Dermis blood vessel endothelial cell (primary cell): Measurements from ENCODE around the gene MAN2A2. TPM values are rescaled to one million over a fixed set of nuclear protein-coding genes. Genes with fewer than 3 reads are reported as not detected.
A peak's percentile ranks its signal among the peaks of the same experiment; 100 is the strongest.

Experiments
- DNase-seq: peaks from one replicate; pipeline ENCODE4 v3.0.0; 2010
- total RNA-seq: library from RNA; depleted of rRNA; stranded (reverse); fragments of >200 nt; gene quantifications from 2 replicates; pipeline ENCODE4 v1.2.3, GENCODE V29; 2014

The MAN2A2 gene
- total RNA-seq, 1 donor from 2014 or later, result 23.1 TPM

- DNase-seq, result no peak
These were observed 44.7 kb downstream of the MAN2A2 start for GRCh38 chr15:90947577-90948357.

DNA sequence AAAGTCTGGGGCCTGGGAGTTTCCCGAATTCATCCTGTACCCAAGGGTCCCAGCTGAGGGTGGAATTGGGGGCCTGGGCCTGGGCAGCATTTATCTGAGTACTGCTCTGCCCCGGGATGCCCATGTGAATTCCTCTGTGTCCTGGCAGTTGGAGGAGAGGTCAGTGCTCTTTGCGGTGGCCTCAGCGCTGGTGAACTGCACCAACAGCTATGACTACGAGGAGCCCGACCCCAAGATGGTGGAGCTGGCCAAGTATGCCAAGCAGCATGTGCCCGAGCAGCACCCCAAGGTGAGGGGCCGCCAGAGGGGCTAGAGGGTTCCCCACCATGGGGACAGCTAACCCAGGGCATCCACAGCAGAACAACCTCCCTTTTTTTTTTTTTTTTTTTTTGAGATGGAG, 45.4 kb downstream of the MAN2A2 start:
- no peak for DNase-seq

DNA sequence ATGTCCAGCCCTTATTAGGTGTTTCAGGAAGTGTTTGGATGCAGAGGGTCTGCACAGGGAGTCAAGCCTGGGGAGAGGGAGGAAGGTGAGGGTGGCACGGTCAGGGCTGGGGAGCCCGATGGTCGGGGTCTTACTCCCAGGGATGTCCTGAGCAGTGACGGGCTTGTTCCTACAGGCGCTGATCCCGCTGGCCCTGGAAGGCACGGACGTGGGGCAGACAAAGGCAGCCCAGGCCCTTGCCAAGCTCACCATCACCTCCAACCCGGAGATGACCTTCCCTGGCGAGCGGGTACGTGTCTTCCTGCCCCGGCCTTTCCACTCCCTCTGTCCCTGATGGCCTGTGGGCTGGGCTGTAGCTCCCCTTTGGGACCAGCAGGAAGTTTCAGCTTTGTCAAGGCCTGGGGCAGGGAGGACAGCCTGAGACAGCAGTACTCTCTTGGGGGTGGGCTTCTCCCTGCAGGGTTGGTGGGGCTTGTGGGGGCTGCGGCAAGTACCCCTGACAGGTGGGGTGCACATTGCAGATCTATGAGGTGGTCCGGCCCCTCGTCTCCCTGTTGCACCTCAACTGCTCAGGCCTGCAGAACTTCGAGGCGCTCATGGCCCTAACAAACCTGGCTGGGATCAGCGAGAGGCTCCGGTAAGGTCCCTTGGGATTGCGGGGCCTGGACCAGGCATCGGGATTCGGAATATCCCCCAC, 47.0 kb downstream of the MAN2A2 start:
- no peak for DNase-seq

DNA sequence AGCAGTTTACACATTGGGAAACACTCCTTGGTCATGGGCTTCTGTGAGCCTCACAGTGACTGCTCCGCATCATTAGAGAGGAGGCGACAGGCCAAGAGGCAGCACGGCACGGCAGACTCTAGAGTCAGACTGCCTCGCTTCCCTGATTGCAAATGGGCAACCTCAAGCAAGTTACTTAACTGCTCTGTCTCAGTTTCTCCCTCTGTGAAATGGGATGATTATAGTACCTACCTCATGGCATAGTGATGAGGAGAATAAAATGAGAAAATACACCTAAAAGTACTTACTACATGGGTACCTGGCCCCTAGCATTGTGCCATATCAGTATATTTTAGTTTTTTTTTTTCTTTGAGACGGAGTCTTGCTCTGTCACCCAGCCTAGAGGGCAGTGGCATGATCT, 47.6 kb downstream of the MAN2A2 start:
- no peak for DNase-seq

DNA sequence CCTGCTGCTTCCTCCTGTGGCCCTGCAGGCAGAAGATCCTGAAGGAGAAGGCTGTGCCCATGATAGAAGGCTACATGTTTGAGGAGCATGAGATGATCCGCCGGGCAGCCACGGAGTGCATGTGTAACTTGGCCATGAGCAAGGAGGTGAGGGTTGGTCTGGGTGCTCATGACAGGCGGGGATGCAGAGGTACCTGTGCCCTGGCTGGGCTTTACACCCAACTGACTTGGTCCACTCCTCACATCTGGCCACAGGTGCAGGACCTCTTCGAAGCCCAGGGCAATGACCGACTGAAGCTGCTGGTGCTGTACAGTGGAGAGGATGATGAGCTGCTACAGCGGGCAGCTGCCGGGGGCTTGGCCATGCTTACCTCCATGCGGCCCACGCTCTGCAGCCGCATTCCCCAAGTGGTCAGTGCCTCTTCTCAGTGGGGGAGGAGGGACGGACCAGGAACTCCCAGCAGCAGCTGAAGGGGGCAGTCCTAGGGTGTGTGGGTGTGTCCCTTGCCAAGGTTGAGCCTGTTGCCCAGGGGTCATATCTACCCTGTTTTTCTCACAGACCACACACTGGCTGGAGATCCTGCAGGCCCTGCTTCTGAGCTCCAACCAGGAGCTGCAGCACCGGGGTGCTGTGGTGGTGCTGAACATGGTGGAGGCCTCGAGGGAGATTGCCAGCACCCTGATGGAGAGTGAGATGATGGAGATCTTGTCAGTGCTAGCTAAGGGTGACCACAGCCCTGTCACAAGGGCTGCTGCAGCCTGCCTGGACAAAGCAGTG, 50.0 kb downstream of the MAN2A2 start:
- DNase-seq, result no peak

DNA sequence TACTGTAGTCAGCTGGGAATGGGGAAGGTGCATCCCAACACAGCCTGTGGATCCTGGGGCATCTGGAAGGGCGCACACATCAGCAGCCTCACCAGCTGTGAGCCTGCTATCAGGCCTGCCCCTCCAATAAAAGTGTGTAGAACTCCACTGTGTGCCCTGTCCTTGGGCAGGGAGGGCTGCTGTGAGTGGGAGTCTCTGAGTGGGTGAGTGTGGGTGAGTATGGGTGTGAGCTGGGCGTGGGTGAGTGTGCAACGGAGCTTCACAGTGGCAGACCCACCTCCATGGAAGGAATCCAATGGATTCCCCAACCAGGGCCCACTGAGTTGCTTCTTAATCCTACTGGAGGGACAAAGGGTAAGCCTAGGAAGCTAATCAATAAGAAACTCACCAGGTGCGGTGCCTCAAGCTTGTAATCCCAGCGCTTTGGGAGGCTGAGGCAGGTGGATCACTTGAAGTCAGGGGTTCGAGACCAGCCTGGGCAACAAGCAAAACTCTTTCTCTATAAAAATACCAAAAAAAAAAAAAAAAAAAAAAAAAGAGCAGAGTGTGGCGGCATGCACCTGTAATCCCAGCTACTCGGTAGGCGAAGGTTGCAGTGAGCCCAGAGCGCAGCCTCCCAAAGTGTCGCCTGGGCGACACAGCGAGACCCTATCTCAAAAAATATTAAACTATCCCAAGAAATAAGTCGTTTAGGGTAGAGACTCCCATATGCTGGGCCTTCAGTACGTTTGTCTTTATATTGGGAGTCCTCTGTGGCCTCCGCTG, 51.0 kb downstream of the MAN2A2 start:
- DNase-seq, result no peak

GRCh38 chr15:90954712-90955623, 51.9 kb downstream of the MAN2A2 start, which contains the start of gene RCCD1:
TSS of gene RCCD1 (plus strand) at chr15:90954884. CDS start at chr15:90956735, 1,851 bp downstream.
- DNase-seq, result peak; percentile 96

DNA sequence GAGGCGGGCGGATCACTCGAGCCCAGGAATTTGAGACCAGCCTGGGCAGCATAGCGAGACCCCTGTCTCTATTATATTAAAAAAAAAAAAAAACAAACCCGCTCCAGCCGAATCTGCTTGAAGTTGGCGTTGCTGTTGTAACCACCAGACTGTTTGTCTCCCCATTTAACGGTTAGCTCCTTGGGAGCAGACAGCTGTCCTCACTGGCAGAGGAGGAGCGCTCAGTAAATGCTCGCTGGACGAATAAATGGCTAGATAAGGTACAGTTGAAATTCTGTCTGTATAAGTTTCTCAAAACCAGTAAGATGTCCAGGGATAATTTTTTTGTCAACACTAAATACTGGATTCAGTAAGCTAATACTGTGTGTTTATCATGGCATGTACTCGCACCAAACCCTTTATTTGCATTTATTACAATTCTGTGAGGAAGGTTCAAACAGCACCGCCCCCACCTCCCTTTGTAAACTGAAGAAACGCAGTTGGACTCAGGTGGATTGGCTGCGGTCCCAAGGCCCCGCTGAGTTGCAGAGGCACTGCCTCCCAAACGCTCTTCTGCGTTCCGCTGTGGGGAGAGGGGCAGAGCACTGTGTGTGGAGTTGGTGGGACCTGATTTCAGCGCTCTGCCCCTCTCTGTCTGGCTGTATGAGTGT, 52.6 kb downstream of the MAN2A2 start:
- no peak for DNase-seq

DNA sequence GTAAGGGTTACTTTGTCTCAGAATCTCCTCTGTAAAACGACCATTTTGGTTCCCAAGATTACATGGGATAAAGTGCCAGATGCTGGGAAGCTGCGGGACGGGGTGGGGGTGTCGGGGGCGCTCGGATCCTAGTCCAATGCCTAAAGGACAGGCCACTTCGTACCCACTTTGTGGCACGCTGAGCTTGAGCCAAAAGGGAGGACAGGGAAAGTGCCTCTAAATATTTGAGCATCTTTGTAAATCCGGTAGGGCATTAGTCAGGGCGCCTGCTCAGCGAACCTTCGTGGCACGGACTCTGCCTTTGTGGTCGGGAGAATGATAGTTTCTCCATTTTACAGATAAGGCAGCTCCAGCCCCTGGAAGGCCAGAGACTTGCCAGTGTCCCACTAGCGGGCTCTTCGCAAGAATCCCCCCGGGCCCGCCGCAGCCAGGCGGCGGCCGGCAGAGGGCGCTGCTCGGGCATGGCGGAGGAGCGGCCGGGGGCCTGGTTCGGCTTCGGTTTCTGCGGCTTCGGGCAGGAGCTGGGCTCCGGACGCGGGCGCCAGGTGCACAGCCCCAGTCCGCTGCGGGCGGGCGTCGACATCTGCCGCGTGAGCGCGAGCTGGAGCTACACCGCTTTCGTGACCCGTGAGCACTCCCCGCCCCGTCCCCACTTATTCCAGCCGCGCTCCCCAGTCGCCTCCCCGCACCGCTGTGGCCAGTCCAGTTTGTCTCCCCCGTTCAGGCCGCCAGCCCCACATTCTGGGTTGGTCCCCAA, 53.4 kb downstream of the MAN2A2 start:
- peak; percentile 88 for DNase-seq

GRCh38 chr15:90957031-90957790, 54.1 kb downstream of the MAN2A2 start:
- peak; percentile 60 for DNase-seq

DNA sequence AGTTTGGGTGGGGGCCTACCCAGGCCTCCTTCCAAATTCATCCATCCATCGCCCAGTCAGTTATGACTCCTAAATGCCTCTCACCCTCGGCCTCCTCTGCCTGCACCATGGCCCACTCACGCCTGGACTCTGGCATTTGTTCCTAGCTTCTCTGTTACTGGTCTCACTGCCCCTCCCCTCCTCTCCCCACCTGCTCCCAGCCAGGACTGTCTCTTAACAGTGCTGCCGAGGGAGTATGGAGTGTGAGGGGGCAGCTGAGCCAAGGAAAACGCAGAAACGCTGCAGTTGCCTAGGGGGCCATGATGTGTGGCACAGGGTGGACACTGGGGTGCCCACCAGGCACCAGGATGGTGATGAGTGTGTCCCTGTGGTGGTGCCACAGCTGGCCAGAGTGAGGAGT, 54.7 kb downstream of the MAN2A2 start:
- no peak for DNase-seq

- no peak for DNase-seq
These were observed 56.0 kb downstream of the MAN2A2 start for GRCh38 chr15:90959028-90959595.

DNA sequence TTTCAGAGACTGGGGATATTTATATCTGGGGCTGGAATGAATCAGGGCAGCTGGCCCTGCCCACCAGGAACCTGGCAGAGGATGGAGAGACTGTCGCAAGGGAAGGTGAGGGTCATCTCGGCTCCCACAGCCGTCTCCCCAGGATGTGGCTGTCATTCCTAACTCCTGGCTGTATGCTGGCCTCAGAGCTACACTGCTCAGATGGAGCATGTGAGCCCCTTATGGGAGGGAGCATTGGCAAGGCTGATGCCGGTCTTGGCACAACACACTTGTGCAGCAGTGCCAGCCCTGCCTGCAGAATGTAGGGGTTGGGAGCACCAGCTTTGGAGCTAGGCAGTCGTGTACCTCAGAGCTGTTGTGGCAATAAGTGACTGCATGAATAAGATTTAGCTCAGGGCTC, 56.8 kb downstream of the MAN2A2 start:
- DNase-seq, result no peak

DNA sequence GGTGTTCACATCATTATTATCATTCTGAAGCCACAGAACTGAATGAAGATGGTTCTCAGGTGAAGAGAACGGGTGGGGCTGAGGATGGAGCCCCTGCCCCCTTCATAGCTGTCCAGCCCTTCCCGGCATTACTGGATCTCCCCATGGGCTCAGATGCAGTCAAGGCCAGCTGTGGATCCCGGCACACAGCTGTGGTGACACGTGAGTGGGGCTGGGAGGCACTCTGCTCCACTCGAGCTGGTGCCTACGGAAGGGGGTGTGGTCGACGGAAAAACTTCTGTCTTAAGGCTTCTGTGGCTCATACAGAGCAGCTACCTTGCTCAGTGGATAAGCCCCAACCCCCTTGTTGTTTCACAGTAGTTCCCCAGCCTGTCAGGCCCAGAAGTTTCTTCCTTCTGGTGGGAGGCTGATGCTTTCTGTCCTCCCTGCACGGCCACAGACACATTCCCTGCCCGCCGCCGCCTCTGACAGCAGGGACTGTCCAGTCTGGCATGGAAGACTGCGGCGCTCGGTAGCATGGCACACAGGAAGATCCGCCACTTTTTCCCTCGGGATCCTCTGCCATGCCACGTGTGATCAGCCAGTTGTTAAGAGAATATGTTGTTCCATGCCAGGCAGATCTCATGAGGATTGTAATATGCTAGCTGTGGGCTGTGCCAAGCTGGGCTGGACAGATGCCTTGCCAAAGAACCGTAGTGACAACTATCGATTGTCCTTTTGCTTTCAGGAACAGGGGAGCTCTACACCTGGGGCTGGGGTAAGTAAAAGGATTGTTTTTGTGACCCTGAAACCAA, 57.4 kb downstream of the MAN2A2 start:
- no peak for DNase-seq

GRCh38 chr15:90962021-90962420, 58.9 kb downstream of the MAN2A2 start:
- no peak for DNase-seq

GRCh38 chr15:90966262-90966661, 63.2 kb downstream of the MAN2A2 start:
- DNase-seq, result no peak

- no peak for DNase-seq
These were observed 64.1 kb downstream of the MAN2A2 start for GRCh38 chr15:90967206-90967605.

DNA sequence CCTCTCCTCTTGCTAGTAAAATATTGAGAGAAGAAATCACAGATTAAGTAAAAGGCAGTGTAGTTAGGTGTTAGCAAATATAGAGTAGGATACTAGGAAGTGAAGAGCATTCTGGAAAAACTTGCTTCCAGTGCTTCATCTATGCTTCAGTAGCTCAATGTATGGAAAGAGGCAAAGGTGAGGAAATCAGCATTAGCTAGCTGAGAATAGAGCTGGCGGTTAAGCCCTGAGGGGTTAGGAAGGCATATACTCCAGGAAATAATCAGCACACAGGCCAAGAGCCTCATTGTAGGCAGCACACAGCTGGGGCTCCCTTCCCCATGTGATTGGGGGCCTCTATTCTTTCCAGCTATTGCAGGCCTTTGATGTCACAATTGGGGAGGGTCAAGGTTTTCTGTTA, 65.3 kb downstream of the MAN2A2 start:
- DNase-seq, result no peak
